ENCODE measurements around the gene CACUL1. TPM values are rescaled to one million over a fixed set of nuclear protein-coding genes. Genes with fewer than 3 reads are reported as not detected.

CACUL1 gene
- total and polyA plus RNA-seq, 2 donors (not counting 3 experiments of a cell fraction or from before 2014, with no cell fraction given), result 6.0 to 35.1 TPM

DNA sequence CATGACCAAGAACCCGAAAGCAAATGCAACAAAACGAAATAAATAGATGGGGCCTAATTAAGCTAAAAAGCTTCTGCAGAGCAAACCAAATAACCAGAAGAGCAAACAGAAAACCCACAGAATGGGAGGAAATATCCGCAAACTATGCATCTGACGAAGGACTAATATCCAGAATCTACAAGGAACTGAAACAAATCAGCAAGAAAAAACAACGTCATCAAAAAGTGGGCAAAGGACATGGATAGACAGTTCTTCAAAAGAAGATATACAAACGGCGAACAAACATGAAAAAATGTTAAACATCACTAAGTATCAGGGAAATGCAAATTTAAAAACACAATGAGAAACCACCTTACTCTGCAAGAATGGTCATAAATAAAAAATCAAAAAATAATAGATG lies 35.3 kb upstream of the CACUL1 start:
- intact Hi-C loops (cut with micrococcal nuclease), result no loop called here
- no peaks in the 10 kb centered on the region for H3K4me1 ChIP-seq (ENCODE audit: control insufficient read depth, extremely low read depth, insufficient read depth, low read length)
- no peaks in the 10 kb centered on the region for H3K79me2 ChIP-seq (ENCODE audit: control insufficient read depth, insufficient read depth, low read length)
- no peak overlapping the region for H3K27ac ChIP-seq (ENCODE audit: insufficient read depth, low read depth, low read length)
- H3K9ac ChIP-seq (replicated peaks; ENCODE audit: extremely low read depth, insufficient read depth, low read length), result no peak overlapping the region
- no peaks in the 10 kb centered on the region for H3K36me3 ChIP-seq (ENCODE audit: control insufficient read depth in 2 of 2, extremely low read depth in 1 of 2, insufficient read depth in 2 of 2, low read length in 2 of 2)
- dilution Hi-C loops (cut with MboI; ENCODE audit: extremely low pct_ligation_motif_present, low sequenced_read_pairs), result no loop called here
- POLR2A ChIA-PET, result no interaction called here
- H3K9me1 ChIP-seq (replicated peaks; ENCODE audit: control insufficient read depth, extremely low read depth, insufficient read depth, low read length), result no peaks in the 10 kb centered on the region
- DNase-seq (ENCODE audit: low read depth, low spot score) (no peak), FAIRE-seq (no peak)
- no peaks in the 10 kb centered on the region for H3K9me3 ChIP-seq (replicated peaks; ENCODE audit: control insufficient read depth, insufficient read depth, low read length)
- no peak overlapping the region for H3K4me2 ChIP-seq (ENCODE audit: insufficient read depth, low read length)
- TF ChIP-seq JUN (IDR thresholded peaks at IDR 0.05; ENCODE audit: borderline replicate concordance, insufficient read depth, insufficient read length, low read depth), result no peak
- no peak for TF ChIP-seq GATA2 (IDR thresholded peaks at IDR 0.05; ENCODE audit: insufficient read depth, insufficient read length, low read depth, low read length)
- TF ChIP-seq, protein P1, sequence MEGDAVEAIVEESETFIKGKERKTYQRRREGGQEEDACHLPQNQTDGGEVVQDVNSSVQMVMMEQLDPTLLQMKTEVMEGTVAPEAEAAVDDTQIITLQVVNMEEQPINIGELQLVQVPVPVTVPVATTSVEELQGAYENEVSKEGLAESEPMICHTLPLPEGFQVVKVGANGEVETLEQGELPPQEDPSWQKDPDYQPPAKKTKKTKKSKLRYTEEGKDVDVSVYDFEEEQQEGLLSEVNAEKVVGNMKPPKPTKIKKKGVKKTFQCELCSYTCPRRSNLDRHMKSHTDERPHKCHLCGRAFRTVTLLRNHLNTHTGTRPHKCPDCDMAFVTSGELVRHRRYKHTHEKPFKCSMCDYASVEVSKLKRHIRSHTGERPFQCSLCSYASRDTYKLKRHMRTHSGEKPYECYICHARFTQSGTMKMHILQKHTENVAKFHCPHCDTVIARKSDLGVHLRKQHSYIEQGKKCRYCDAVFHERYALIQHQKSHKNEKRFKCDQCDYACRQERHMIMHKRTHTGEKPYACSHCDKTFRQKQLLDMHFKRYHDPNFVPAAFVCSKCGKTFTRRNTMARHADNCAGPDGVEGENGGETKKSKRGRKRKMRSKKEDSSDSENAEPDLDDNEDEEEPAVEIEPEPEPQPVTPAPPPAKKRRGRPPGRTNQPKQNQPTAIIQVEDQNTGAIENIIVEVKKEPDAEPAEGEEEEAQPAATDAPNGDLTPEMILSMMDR (IDR thresholded peaks at IDR 0.05; ENCODE audit: extremely low read depth in 1 of 2, insufficient read depth in 1 of 2, low read depth in 1 of 2, low read length in 2 of 2), result no peak
- TF ChIP-seq POLR2AphosphoS5 (IDR thresholded peaks at IDR 0.05; ENCODE audit: insufficient read depth, low read depth, low read length), result no peak
- TF ChIP-seq POLR2A (IDR thresholded peaks at IDR 0.05; ENCODE audit: low read depth, low read length), result no peak
- TF ChIP-seq FOS (IDR thresholded peaks at IDR 0.05; ENCODE audit: borderline replicate concordance, insufficient read depth, low read length), result no peak
- TF ChIP-seq, protein P2, sequence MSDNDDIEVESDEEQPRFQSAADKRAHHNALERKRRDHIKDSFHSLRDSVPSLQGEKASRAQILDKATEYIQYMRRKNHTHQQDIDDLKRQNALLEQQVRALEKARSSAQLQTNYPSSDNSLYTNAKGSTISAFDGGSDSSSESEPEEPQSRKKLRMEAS (IDR thresholded peaks at IDR 0.05; ENCODE audit: insufficient read depth, insufficient read length), result no peak
- TF ChIP-seq MYC (IDR thresholded peaks at IDR 0.05; ENCODE audit: low read depth, low read length), result no peak
- TF ChIP-seq EZH2 (IDR thresholded peaks at IDR 0.05; ENCODE audit: borderline replicate concordance, low read depth, low read length, severe bottlenecking), result no peak
- no TSS peak for BruUV-seq (replicated peaks)
- CTCF ChIA-PET, result no interaction called here
- no peaks in the 10 kb centered on the region for H4K20me1 ChIP-seq (replicated peaks; ENCODE audit: control insufficient read depth, extremely low read depth, insufficient read depth, low read length)
- no peak overlapping the region for H3K4me3 ChIP-seq (replicated peaks in 1 of 3; ENCODE audit: insufficient read depth in 1 of 3, low read depth in 1 of 3, low read length in 3 of 3)
- H3K27me3 ChIP-seq (ENCODE audit: control insufficient read depth in 2 of 2, insufficient read depth in 2 of 2, low read length in 2 of 2), result peaks cover 0 to 2% of the 10 kb centered on the region in 2 experiments
- no peak overlapping the region for H2AFZ ChIP-seq (ENCODE audit: low read depth, low read length)
